T47D (cell line): Measurements from ENCODE around the gene SAG.

Experiments used
- DNase-seq, 2 experiments: peaks; one replicate each; pipeline versions ENCODE4 v3.0.0 to v3.0.0-alpha.2; 2011 to 2012; ENCODE audit warnings: low read depth in 1 of 2, low spot score in 1 of 2
- JUND ChIP-seq: IDR thresholded peaks from 2 replicates; pipeline ENCODE4 v1.6.1; 2012; ENCODE audit warnings: low read depth
- in situ Hi-C: cut with HindIII; loops from 2 replicates; pipeline ENCODE4 v1.10.0; 2016; ENCODE audit warnings: low sequenced_read_pairs, low pct_unique_long_range_greater_than_20kb

SAG gene

GRCh38 chr2:233354971-233355574 is 47.5 kb downstream of the SAG start:
- in situ Hi-C loops, result no loop called here
- DNase-seq, result peak; percentile 59 to 80
- no peak for TF ChIP-seq JUND

- in situ Hi-C loops, result no loop called here
- TF ChIP-seq JUND, result no peak
- no peak for DNase-seq
These were observed 48.3 kb downstream of the SAG start for GRCh38 chr2:233355916-233356315.

- DNase-seq, result no peak
- in situ Hi-C loops, result no loop called here
These were observed 49.1 kb downstream of the SAG start for GRCh38 chr2:233356546-233357308.

GRCh38 chr2:233358335-233358734 is 50.7 kb downstream of the SAG start:
- TF ChIP-seq JUND, result no peak
- DNase-seq, result no peak
- in situ Hi-C loops, result no loop called here

More at GRCh38 chr2:233356546-233357308, 49.1 kb downstream of the SAG start:
- TF ChIP-seq JUND, result no peak

GRCh38 chr2:233358947-233359346 is 51.3 kb downstream of the SAG start:
- DNase-seq, result no peak
- in situ Hi-C loops, result no loop called here
- TF ChIP-seq JUND, result no peak

GRCh38 chr2:233359823-233360222 is 52.2 kb downstream of the SAG start:
- TF ChIP-seq JUND, result no peak
- in situ Hi-C loops, result no loop called here

GRCh38 chr2:233360771-233361176 is 53.2 kb downstream of the SAG start:
- in situ Hi-C loops, result no loop called here
- no peak for TF ChIP-seq JUND
- no peak for DNase-seq

More at GRCh38 chr2:233359823-233360222, 52.2 kb downstream of the SAG start:
- no peak for DNase-seq

- no peak for DNase-seq
- TF ChIP-seq JUND, result no peak
- in situ Hi-C loops, result no loop called here
These were observed 53.7 kb downstream of the SAG start for GRCh38 chr2:233361297-233361696.

GRCh38 chr2:233362742-233363141 is 55.1 kb downstream of the SAG start:
- TF ChIP-seq JUND, result no peak
- no peak for DNase-seq
- in situ Hi-C loops, result no loop called here

GRCh38 chr2:233363744-233364235 is 56.2 kb downstream of the SAG start:
- in situ Hi-C loops, result no loop called here
- TF ChIP-seq JUND, result no peak
- DNase-seq, result no peak

GRCh38 chr2:233365861-233366520 is 58.4 kb downstream of the SAG start:
- no peak for TF ChIP-seq JUND
- DNase-seq, result no peak
- in situ Hi-C loops, result no loop called here

GRCh38 chr2:233367586-233367985 is 60.0 kb downstream of the SAG start:
- no peak for DNase-seq
- in situ Hi-C loops, result no loop called here
- TF ChIP-seq JUND, result no peak

GRCh38 chr2:233368756-233369155 is 61.1 kb downstream of the SAG start:
- in situ Hi-C loops, result no loop called here
- no peak for TF ChIP-seq JUND
- DNase-seq, result no peak
